Esophagus squamous epithelium (tissue), 5 donors: ENCODE results near the gene SKOR1. TPM values are rescaled to one million over a fixed set of nuclear protein-coding genes. Genes with fewer than 3 reads are reported as not detected.

Source experiments
- DNase-seq: peaks from one replicate; lab custom pipeline; 2025; lab: John Stamatoyannopoulos, UW
- H3K27ac ChIP-seq, 4 donors: fragments of 200-600 bp; sonication (generic); one replicate each; pipeline ENCODE4 v1.5.1; 2016 to 2019; ENCODE audit warnings: mild to moderate bottlenecking in 1 of 4
- H3K27me3 ChIP-seq, 4 donors: fragments of 200-600 bp; sonication (generic); 1 replicate in 3 of 4; 2 replicates in 1 of 4; pipeline versions ENCODE4 v1.5.1 to v1.6.0; 2017 to 2021; ENCODE audit warnings: antibody characterized with exemption in 1 of 4
- H3K36me3 ChIP-seq, 3 donors: fragments of 200-600 bp; sonication (generic); one replicate each; pipeline ENCODE4 v1.5.1; 2016 to 2019
- H3K4me1 ChIP-seq, 3 donors: fragments of 200-600 bp; sonication (generic); one replicate each; pipeline ENCODE4 v1.5.1; 2017 to 2019
- H3K4me3 ChIP-seq, 4 donors: fragments of 200-600 bp; sonication (generic); 1 replicate in 3 of 4; 2 replicates in 1 of 4; pipeline ENCODE4 v1.5.1; 2016 to 2019; ENCODE audit warnings: mild to moderate bottlenecking in 2 of 4, moderate library complexity in 1 of 4
- H3K9me3 ChIP-seq, 3 donors: fragments of 200-600 bp; sonication (generic); one replicate each; pipeline ENCODE4 v1.5.1; 2016 to 2019
- CTCF ChIP-seq, 6 experiments: fragments of 450-650 bp in 4 of 6; fragments of 200-600 bp in 2 of 6; sonication (generic) in 2 of 6; IDR thresholded peaks; one replicate each; pipeline ENCODE4 v1.5.1; 2016 to 2019; ENCODE audit warnings: antibody characterized with exemption in 6 of 6, mild to moderate bottlenecking in 4 of 6, moderate library complexity in 4 of 6
- POLR2A ChIP-seq, 4 donors: fragments of 450-650 bp; IDR thresholded peaks; one replicate each; pipeline ENCODE4 v1.6.1; 2017; ENCODE audit warnings: antibody characterized with exemption in 4 of 4, mild to moderate bottlenecking in 4 of 4, moderate library complexity in 3 of 4
- WGBS, 2 donors: methylation state at CpG; one replicate each; pipeline ENCODE4 v1.1.5; 2018; 5-methylcytosine and 5-hydroxymethylcytosine counted together
- intact Hi-C: fragments of 100-400 bp; cut with DNase I; formaldehyde crosslinking; loops from one replicate; pipeline ENCODE4 v1.15.0; 2022
- total RNA-seq, 4 donors: library from RNA; depleted of rRNA; stranded (reverse); fragments of >200 nt; gene quantifications; one replicate each; pipeline ENCODE4 v1.1.0, GENCODE V29; 2016
- donor health status: DM: yes; HTN: yes; CAD: no.

SKOR1 gene
- total RNA-seq, 4 donors from 2014 or later: 0.09 to 0.76 (median 0.28) TPM

- TF ChIP-seq CTCF (IDR thresholded peaks at IDR 0.05) (no peak), POLR2A (IDR thresholded peaks at IDR 0.05) (no peak)
- no peak overlapping the region for H3K27ac ChIP-seq
- peaks cover 33 to 91% (median 65%) of the 10 kb centered on the region in 3 donors for H3K4me1 ChIP-seq
- intact Hi-C loops: no loop called here
- no peaks in the 10 kb centered on the region for H3K36me3 ChIP-seq
- peaks cover 50 to 100% (median 73%) of the 10 kb centered on the region in 4 donors for H3K27me3 ChIP-seq
- H3K4me3 ChIP-seq: peak overlapping the region in 3 of 4 donors; percentile 23 to 52 (median 31)
- DNase-seq: no peak
- no peaks in the 10 kb centered on the region for H3K9me3 ChIP-seq
- 9 to 40% methylated on average over 1 to 26 of the region's 77 CpGs for WGBS, 2 donors
These were observed 790 bp downstream of the SKOR1 start for GRCh38 chr15:67825881-67826716.

GRCh38 chr15:67826717-67827561 lies 1.6 kb downstream of the SKOR1 start:
- H3K27me3 ChIP-seq: peaks cover 46 to 100% (median 69%) of the 10 kb centered on the region in 4 donors
- no peak overlapping the region for H3K27ac ChIP-seq
- peaks cover 33 to 83% (median 60%) of the 10 kb centered on the region in 3 donors for H3K4me1 ChIP-seq
- H3K4me3 ChIP-seq: peak overlapping the region in 2 of 4 donors; percentile 34 to 52
- no peaks in the 10 kb centered on the region for H3K9me3 ChIP-seq
- intact Hi-C loops: no loop called here
- WGBS, 2 donors: 5 to 9% methylated on average over 4 to 18 of the region's 88 CpGs
- no peaks in the 10 kb centered on the region for H3K36me3 ChIP-seq
- TF ChIP-seq POLR2A (IDR thresholded peaks at IDR 0.05) (no peak), CTCF (IDR thresholded peaks at IDR 0.05) (no peak)
- no peak for DNase-seq

GRCh38 chr15:67827562-67828277 lies 2.4 kb downstream of the SKOR1 start:
- H3K36me3 ChIP-seq: no peaks in the 10 kb centered on the region
- H3K4me3 ChIP-seq: peak overlapping the region; percentile 4 to 52 (median 20)
- no peak for TF ChIP-seq CTCF (IDR thresholded peaks at IDR 0.05)
- TF ChIP-seq POLR2A (IDR thresholded peaks at IDR 0.05): no peak
- intact Hi-C loops: no loop called here
- no peak for DNase-seq
- peaks cover 35 to 79% (median 61%) of the 10 kb centered on the region in 3 donors for H3K4me1 ChIP-seq
- no peak overlapping the region for H3K27ac ChIP-seq
- no peaks in the 10 kb centered on the region for H3K9me3 ChIP-seq
- H3K27me3 ChIP-seq: peaks cover 50 to 100% (median 69%) of the 10 kb centered on the region in 4 donors
- WGBS, 2 donors: no CpG with 5 or more reads among the region's 91 CpGs

GRCh38 chr15:67828278-67828968 lies 3.1 kb downstream of the SKOR1 start:
- Histone ChIP-seq H3K4me1 (peaks cover 42 to 79% (median 61%) of the 10 kb centered on the region in 3 donors), H3K27me3 (peaks cover 57 to 100% (median 73%) of the 10 kb centered on the region in 4 donors), H3K9me3 (no peaks in the 10 kb centered on the region), H3K36me3 (no peaks in the 10 kb centered on the region), H3K27ac (no peak overlapping the region), H3K4me3 (peak overlapping the region; percentile 4 to 52 (median 20))
- TF ChIP-seq CTCF (IDR thresholded peaks at IDR 0.05) (no peak), POLR2A (IDR thresholded peaks at IDR 0.05) (no peak)
- intact Hi-C loops: no loop called here
- WGBS, 2 donors: 2 to 18% methylated on average over 21 to 32 of the region's 40 CpGs
- no peak for DNase-seq
